Measurements from ENCODE around the gene WWP2. TPM values are rescaled to one million over a fixed set of nuclear protein-coding genes. Genes with fewer than 3 reads are reported as not detected.

WWP2 gene
- total RNA-seq, 1 experiment from 2014 or later: 40.2 TPM

DNA sequence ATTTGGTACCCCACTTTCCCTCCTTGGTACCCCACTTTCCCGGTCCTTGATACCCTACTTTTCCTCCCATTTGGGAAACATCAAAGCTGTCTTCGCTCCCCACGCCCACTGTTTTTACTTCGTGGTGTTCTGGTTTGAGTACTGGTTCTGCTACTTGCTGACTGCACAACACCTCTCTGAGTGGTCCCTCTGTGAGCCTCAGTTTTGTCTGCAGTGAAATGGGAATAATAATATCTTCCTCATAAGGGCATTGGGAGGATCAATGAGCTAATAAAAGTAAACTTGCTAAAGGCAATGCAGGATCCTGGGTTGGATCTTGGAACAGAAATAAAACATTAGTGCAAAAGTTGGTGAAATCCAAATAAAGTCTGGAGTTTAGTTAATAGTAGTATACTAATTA lies 119.0 kb downstream of the WWP2 start:
- Histone ChIP-seq H2BK12ac (ENCODE audit: insufficient read length, low read depth, low read length) (no peak overlapping the region), H3K79me2 (ENCODE audit: insufficient read depth, low read length) (no peaks in the 10 kb centered on the region), H3K4ac (ENCODE audit: low read depth, low read length) (no peak overlapping the region), H3K56ac (ENCODE audit: insufficient read length, low read depth, low read length) (no peak overlapping the region), H2AFZ (ENCODE audit: low read length) (no peak overlapping the region), H3K14ac (ENCODE audit: insufficient read depth, low read length) (no peak overlapping the region), H3K4me1 (ENCODE audit: insufficient read depth, low read length) (no peaks in the 10 kb centered on the region), H3K27ac (ENCODE audit: insufficient read length, low read depth, low read length) (no peak overlapping the region), H3K23ac (ENCODE audit: insufficient read length, low read depth, low read length) (no peak overlapping the region), H4K20me1 (ENCODE audit: control insufficient read depth, insufficient read depth, insufficient read length) (no peaks in the 10 kb centered on the region), H3K9ac (ENCODE audit: extremely low read depth, insufficient read length, low read length) (no peak overlapping the region), H2BK5ac (ENCODE audit: insufficient read length, low read length) (no peak overlapping the region), H2BK20ac (ENCODE audit: low read depth, low read length, poor library complexity, severe bottlenecking) (no peak overlapping the region), H4K8ac (replicated peaks; ENCODE audit: insufficient read length, low read depth, low read length) (no peak overlapping the region), H4K91ac (ENCODE audit: insufficient read length, low read depth, low read length) (no peak overlapping the region), H3K4me2 (ENCODE audit: insufficient read depth, insufficient read length, low read length) (no peak overlapping the region), H3K79me1 (ENCODE audit: insufficient read depth, low read depth, low read length, poor library complexity, severe bottlenecking) (no peaks in the 10 kb centered on the region), H3K23me2 (ENCODE audit: insufficient read length, low read depth, low read length, poor library complexity, severe bottlenecking) (no peaks in the 10 kb centered on the region), H3K27me3 (ENCODE audit: insufficient read depth, low read length) (no peaks in the 10 kb centered on the region), H3K9me3 (ENCODE audit: control insufficient read depth, low read depth, low read length) (no peaks in the 10 kb centered on the region), H2BK120ac (ENCODE audit: low read depth, low read length, poor library complexity, severe bottlenecking) (no peak overlapping the region), H3K18ac (ENCODE audit: insufficient read length, low read depth, low read length) (no peak overlapping the region), H2AK5ac (ENCODE audit: insufficient read length, low read length) (no peak overlapping the region), H3T11ph (ENCODE audit: low read length) (no peak overlapping the region), H2BK15ac (ENCODE audit: low read depth, low read length) (no peak overlapping the region), H4K5ac (ENCODE audit: insufficient read length, low read depth, low read length) (no peak overlapping the region)
- DNase-seq: no peak
- Mint-ChIP-seq H3K4me3 (no peak overlapping the region), H3K27ac (no peak overlapping the region), H3K9me3 (peaks cover 5 to 6% of the 10 kb centered on the region in 2 experiments; a peak in 2 of 5 replicates), H3K36me3 (ENCODE audit: insufficient read depth in 1 of 3, low read depth in 3 of 3) (peaks cover 19 to 23% (median 20%) of the 10 kb centered on the region in 3 experiments), H3K27me3 (ENCODE audit: low read depth) (no peaks in the 10 kb centered on the region), H3K4me1 (no peaks in the 10 kb centered on the region)
- TF ChIP-seq, protein P1, sequence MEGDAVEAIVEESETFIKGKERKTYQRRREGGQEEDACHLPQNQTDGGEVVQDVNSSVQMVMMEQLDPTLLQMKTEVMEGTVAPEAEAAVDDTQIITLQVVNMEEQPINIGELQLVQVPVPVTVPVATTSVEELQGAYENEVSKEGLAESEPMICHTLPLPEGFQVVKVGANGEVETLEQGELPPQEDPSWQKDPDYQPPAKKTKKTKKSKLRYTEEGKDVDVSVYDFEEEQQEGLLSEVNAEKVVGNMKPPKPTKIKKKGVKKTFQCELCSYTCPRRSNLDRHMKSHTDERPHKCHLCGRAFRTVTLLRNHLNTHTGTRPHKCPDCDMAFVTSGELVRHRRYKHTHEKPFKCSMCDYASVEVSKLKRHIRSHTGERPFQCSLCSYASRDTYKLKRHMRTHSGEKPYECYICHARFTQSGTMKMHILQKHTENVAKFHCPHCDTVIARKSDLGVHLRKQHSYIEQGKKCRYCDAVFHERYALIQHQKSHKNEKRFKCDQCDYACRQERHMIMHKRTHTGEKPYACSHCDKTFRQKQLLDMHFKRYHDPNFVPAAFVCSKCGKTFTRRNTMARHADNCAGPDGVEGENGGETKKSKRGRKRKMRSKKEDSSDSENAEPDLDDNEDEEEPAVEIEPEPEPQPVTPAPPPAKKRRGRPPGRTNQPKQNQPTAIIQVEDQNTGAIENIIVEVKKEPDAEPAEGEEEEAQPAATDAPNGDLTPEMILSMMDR (conservative IDR thresholded peaks at IDR 0.05): no peak
- no CpG with 5 or more reads among the region's 4 CpGs for WGBS (ENCODE audit: extremely low coverage, insufficient read length, low lambda C conversion rate)

Measured in H9 (cell line).